Lung microvascular endothelial cell (primary cell): ENCODE measurements around the gene ENTREP1. TPM values are rescaled to one million over a fixed set of nuclear protein-coding genes. Genes with fewer than 3 reads are reported as not detected.
"Not testable (repeated sequence)": the region's sequence is repeated elsewhere in the genome, so short reads cannot be mapped to it uniquely, and the experiment has no call there.

Source experiments
- DNase-seq, 2 donors: peaks; one replicate each; pipeline versions ENCODE4 v3.0.0 to v3.0.0-alpha.2; 2010; ENCODE audit warnings: low read depth in 2 of 2
- total RNA-seq: library from RNA; depleted of rRNA; stranded (reverse); fragments of >200 nt; gene quantifications from 2 replicates; pipeline ENCODE4 v1.2.1, GENCODE V29; 2014

ENTREP1 gene, protein sequence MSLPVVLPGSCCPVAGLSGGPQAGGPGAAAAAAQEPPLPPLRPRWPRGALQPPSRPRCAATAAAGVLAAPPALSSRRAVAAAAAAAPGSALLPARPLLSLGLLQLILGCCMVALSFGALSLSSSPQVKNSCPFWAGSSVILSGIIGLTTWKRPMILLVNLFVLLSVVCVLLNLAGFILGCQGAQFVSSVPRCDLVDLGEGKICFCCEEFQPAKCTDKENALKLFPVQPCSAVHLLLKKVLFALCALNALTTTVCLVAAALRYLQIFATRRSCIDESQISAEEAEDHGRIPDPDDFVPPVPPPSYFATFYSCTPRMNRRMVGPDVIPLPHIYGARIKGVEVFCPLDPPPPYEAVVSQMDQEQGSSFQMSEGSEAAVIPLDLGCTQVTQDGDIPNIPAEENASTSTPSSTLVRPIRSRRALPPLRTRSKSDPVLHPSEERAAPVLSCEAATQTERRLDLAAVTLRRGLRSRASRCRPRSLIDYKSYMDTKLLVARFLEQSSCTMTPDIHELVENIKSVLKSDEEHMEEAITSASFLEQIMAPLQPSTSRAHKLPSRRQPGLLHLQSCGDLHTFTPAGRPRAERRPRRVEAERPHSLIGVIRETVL
- 3.3 and 11.1 TPM in 2 replicates for total RNA-seq

GRCh38 chr9:69324549-69325401, at the start of gene ENTREP1:
ENTREP1 (plus strand) TSS chr9:69325215; CDS start chr9:69325310, 95 bp downstream.
- peak; percentile 71 to 74 for DNase-seq

DNA sequence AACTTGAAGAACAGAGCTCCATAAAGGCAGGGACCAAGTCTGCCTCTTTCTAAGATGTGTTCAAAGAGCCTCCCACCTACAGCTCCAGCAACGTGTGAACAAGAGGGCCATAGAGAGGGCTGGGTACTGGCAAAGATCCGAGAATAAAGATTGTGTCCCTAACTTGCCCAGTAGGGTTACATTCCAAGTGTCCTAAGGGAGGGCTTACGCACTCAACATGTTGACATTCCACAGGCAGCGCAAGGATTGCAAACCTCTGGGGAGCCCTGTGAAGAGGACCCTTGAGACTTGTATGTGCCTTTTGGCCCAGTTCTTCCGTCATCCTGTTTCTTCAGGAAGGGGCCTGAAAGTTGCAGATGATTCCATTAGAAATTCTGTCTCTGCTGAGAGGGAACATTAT, 48.2 kb upstream of the ENTREP1 start:
- DNase-seq = no peak

DNA sequence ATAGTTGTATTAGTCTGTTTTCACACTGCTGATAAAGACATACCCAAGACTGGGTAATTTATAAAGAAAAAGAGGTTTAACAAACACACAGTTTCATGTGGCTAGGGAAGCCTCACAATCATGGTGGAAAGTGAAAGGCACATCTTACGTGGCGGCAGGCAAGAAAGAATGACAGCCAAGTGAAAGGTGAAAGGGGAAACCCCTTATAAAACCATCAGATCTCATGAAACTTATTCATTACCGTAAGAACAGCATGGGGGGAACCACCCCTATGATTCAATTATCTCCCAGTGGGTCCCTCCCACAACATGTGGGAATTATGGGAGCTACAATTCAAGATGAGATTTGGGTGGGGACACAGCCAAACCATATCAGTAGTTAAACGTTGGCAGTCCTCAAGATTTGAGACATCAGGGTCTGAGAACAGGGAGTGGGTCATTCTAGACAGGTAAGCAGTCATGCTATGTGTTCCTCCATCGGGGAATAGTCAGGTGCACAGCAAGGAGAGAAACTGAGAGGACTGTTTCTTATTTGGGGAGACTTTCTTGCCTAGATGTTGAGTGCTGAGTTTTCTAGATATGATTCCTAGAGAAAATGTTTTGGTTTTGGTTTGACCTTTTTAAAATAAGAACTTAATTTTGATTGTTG, 45.8 kb upstream of the ENTREP1 start:
- no peak for DNase-seq

DNA sequence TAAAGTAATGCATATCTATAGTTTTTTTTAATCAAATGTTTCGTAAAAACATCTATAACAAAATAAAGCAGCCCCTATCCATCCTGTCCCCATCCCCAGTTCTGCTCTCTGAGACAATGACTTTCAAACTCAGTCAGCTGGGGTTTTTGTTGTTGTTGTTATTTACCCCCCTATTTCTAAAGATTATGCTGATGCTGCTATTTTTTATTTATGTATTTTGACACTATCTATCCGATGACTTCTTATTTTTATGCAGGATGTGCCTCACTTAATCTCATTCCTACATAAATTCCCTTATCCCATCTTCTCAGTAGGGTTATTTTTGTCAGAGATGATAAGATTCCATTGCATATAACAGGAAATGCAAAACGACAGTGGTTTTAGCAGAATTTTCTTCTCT, 45.3 kb upstream of the ENTREP1 start:
- no peak for DNase-seq

DNA sequence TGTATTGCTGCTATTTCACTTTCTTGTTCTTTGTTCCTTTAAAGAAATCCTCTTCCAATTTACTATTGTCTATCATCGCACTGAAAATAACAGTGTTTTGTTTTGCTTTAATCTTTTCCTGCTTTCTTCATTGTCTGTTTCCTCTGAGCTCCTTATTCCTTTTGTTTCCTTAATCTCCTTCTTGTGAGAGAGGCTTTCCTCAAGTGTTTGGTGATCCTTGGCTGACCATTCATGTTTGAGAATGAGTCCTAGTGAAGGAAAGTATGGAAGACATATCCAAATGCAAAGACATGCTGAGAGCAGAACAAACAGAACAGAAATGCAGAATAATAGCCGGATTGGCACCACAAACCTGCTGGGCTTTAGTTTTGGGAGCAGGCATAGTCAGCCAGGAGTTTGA, 42.0 kb upstream of the ENTREP1 start:
- no peak for DNase-seq

- no peak for DNase-seq
Observed at GRCh38 chr9:69292078-69292477, 32.9 kb upstream of the ENTREP1 start.

DNA sequence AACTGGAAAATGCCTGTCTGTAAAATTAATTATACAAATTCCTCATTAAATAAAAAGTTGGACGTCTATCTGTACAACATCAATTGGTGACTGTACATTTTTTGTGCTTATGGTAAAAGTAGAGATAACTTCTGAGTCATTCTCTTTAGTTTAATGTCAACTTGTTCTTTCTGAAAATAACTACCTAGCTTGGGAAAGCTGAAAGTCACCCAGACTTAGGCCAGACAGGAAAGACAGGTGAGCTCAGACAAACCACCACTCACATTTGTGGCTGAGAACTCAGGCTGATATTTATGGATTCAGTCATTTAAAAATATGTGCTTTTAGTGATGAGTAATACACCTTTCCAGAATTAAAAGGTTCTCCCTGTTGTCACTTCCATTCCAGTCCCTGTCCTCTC, 31.9 kb upstream of the ENTREP1 start:
- no peak for DNase-seq

DNA sequence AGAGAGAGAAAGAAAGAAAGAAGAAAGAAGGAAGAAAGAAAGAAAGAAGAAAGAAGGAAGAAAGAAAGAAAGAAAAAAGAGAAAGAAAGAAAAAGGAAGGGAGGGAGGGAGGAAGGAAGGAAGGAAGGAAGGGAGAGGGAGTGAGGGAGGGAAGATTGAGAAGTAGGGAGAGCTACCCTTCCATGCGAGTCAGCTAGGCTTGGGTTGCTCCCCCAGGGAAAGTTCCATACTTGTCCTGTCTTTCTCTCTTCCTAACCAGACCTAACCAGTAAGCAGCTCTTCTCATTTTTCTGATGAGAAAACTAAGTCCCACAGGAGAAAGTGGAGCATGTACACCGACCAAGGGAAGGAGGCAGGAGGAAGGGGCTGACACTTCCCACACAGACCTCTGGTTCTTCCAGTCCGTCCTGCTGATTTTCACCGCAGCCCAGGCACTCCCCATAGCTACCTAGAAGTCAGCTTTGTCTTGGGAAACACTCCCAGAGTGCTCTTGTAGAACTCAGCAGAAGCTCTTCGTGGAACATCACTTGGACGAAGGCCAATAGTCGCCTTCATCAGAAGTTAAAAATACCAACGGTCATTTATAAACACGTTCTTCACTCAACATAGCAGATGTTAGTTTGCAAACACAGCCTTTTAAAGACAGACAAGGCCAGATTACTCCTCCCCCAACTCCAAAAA, 29.0 kb upstream of the ENTREP1 start:
- DNase-seq = no peak

- DNase-seq = no peak
Observed at GRCh38 chr9:69297300-69297980, 27.6 kb upstream of the ENTREP1 start.

- no peak for DNase-seq
Observed at GRCh38 chr9:69299315-69299714, 25.7 kb upstream of the ENTREP1 start.

- DNase-seq = no peak
Observed at GRCh38 chr9:69299826-69300225, 25.2 kb upstream of the ENTREP1 start.

- DNase-seq = no peak
Observed at GRCh38 chr9:69303331-69303730, 21.7 kb upstream of the ENTREP1 start.

DNA sequence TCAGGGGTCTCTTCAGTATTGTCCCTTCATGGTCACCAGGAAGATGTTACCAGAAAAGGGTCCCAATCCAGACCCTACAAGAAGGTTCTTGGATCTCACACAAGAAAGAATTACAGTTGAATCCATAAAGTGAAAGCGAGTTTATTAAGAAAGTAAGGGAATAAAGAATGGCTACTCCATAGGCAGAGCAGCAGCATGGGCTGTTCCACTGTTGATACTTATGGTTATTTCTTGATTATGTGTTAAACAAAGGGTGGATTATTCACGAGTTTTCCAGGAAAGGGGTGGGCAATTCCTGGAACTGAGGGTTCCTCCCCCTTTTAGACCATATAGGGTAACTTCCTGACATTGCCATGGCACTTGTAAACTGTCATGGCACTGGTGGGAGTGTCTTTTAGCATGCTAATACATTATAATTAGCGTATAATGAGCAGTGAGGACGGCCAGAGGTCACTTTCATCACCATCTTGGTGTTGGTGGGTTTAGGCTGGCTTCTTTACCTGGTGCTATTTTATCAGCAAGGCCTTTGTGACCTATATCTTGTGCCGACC, 18.0 kb upstream of the ENTREP1 start:
- DNase-seq = not testable (repeated sequence)

GRCh38 chr9:69307446-69308205, 17.4 kb upstream of the ENTREP1 start:
- DNase-seq = no peak

DNA sequence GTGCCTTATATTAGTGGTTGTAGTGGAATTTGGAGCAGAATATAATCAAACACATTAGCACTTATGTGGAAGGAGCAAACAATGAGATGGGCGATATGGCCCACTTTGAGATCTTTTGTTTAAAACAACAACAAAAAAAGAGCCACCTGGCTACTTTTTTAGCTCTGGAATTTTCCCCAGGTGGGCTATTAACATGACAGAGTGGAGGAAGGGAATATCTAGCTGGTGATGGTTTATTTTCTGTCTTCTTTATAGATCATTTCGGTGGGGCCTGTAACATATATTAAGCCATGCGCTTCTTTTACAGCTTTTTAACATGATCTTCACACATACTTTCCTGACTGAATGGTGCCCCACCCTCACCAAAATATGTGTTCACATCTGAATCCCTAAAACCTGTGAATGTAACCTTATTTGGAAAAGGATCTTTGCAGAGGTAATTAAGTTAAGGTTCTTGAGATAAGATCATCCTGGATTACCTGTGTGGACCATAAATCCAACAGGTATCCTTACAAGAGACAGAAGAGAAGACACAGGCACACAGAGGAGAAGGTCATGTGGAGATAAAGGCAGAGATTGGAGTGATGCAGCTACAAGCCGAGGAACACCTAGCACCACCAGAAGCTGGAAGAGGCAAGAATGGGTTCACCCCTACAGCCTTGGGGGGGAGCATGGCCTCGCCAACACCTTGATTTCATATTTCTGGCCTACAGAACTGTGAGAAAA, 16.6 kb upstream of the ENTREP1 start:
- DNase-seq = no peak

DNA sequence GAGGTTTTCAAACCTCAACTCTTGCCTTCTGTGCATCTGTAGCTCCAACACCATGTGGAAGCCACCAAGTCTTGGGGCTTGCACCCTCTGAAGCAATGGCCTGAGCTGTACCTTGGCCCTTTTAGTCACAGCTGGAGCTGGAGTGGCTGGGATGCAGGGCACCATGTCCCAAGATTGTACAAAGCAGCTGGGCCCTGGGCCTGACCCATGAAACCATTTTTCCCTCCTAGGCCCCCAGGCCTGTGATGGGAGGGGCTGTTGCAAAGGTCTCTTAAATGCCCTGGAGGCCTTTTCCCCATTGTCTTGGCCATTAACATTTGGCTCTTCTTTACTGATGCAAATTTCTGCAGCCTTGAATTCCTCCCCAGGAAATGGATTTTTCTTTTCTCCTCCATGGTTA, 11.8 kb upstream of the ENTREP1 start:
- no peak for DNase-seq

DNA sequence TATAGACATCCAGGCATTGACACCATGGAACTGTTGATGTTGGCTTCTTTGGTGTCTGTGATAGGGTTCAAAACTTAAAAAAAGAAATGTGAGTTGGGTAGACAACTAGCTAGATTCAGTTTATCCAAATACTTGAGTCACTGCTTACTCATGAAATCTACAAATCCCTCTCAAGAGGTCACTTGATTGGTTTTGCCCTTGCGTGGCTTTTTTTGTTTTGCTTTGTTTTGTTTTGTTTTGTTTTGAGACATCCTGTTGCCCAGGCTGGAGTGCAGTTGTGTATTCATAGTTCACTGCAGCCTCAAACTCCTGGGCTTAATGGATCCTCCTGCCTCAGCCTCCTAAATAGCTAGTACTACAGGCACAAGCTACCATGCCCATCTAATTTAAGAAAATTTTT, 10.5 kb upstream of the ENTREP1 start:
- peak in 1 of 2 donors; percentile 14 for DNase-seq

- peak in 1 of 2 donors; percentile 37 for DNase-seq
Observed at GRCh38 chr9:69317081-69317480, 7.9 kb upstream of the ENTREP1 start.

- no peak for DNase-seq
Observed at GRCh38 chr9:69317894-69318293, 7.1 kb upstream of the ENTREP1 start.
